Epithelial cell of alveolus of lung (primary cell): Measurements from ENCODE around the gene MAP1S. TPM values are rescaled to one million over a fixed set of nuclear protein-coding genes. Genes with fewer than 3 reads are reported as not detected.

Experiments
- total RNA-seq: library from RNA; depleted of rRNA; stranded (reverse); fragments of >200 nt; gene quantifications from 2 replicates; pipeline ENCODE4 v1.2.1, GENCODE V29; 2015

The MAP1S gene
- 39.2 and 48.3 TPM in 2 replicates for total RNA-seq

GRCh38 chr19:17718947-17719711, at the start of gene MAP1S:
TSS of gene MAP1S (plus strand) at chr19:17719480. CDS start at chr19:17719503, 23 bp downstream.

GRCh38 chr19:17687857-17688784, 31.2 kb upstream of the MAP1S start, which contains the start of gene UNC13A:
TSS of gene UNC13A (minus strand) at chr19:17688354. CDS start at chr19:17688199, 155 bp downstream.

GRCh38 chr19:17751103-17751911, 32.0 kb downstream of the MAP1S start, which contains the start of gene FCHO1:
TSS of gene FCHO1 (plus strand) at chr19:17751477. CDS start at chr19:17755165, 3,688 bp downstream.

Other genes with a start within 250 kb of the MAP1S start
- 10.5 and 25.4 TPM in 2 replicates for gene SLC27A1, start 249.0 kb upstream of the MAP1S start, total RNA-seq
- gene PGLS, start 207.8 kb upstream of the MAP1S start, total RNA-seq, result 97.4 and 107 TPM in 2 replicates
- gene COLGALT1, start 163.8 kb upstream of the MAP1S start, total RNA-seq, result 89.3 and 209 TPM in 2 replicates
- gene UNC13A, start 31.1 kb upstream of the MAP1S start, total RNA-seq, result 0.08 and 2.5 TPM in 2 replicates
- gene FCHO1, start 32.0 kb downstream of the MAP1S start, total RNA-seq, result 3.0 and 4.3 TPM in 2 replicates
- 0.91 TPM in 1 of 2 replicates, not detected in the other for gene B3GNT3, start 75.7 kb downstream of the MAP1S start, total RNA-seq
- not detected in 2 replicates for gene INSL3, start 102.0 kb downstream of the MAP1S start, total RNA-seq
- 4.5 and 9.9 TPM in 2 replicates for gene JAK3, start 128.5 kb downstream of the MAP1S start, total RNA-seq
- gene RPL18A, start 140.4 kb downstream of the MAP1S start, total RNA-seq, result 1,641 and 2,790 TPM in 2 replicates
- gene SLC5A5, start 152.5 kb downstream of the MAP1S start, total RNA-seq, result not detected in 2 replicates
- gene CCDC124, start 213.5 kb downstream of the MAP1S start, total RNA-seq, result 89.5 and 98.8 TPM in 2 replicates
- 0.13 and 1.8 TPM in 2 replicates for gene KCNN1, start 247.6 kb downstream of the MAP1S start, total RNA-seq